HG02884 (cell line): ENCODE results near the gene VN1R5.
"Not testable (repeated sequence)": the region's sequence is repeated elsewhere in the genome, so short reads cannot be mapped to it uniquely, and the experiment has no call there.

Source experiments
- ATAC-seq: cut with Tn5 transposase; IDR thresholded peaks from one replicate; pipeline ENCODE4 v1.9.1; 2021; ENCODE audit warnings: mild to moderate bottlenecking, moderate library complexity; ENCODE audit not compliant: unreplicated experiment

VN1R5 gene

DNA sequence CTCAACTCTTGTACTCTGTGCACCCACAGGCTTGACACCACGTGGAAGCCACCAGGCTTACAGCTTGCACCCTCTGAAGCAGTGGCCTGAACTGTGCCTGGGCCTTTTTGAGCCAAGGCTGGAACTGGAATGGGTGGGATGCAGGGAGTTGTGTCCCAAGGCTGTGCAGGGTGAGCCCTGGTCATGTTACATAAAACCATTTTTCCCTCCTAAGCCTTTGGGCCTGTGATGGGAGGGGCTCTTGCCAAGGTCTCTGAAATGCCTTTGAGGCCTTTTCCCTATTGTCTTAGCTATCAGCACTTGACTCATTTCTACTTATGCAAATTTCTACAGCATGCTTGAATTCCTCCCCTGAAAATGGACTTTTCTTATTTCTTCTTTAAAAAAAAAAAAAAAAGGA lies 14.1 kb downstream of the VN1R5 start:
- no peak for ATAC-seq

DNA sequence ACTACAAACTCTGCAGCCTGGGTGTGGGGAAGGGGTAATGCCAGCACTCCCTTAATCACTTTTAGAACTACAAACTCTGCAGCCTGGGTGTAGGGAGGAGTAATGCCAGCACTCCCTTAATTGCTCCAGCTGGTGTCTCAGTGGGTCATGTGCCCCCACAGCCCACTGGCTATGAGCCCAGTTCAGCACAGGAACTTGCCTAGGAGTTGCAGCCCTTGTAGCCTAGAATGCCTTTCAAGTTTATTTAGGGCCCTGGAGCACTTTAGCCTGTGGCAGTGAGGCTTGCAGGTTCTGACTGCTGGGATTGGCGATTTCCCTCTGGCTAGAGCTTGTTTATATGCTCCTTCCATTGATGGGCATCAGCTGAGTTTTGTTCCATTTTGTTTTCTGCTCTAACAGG lies 17.1 kb downstream of the VN1R5 start:
- ATAC-seq = no peak

DNA sequence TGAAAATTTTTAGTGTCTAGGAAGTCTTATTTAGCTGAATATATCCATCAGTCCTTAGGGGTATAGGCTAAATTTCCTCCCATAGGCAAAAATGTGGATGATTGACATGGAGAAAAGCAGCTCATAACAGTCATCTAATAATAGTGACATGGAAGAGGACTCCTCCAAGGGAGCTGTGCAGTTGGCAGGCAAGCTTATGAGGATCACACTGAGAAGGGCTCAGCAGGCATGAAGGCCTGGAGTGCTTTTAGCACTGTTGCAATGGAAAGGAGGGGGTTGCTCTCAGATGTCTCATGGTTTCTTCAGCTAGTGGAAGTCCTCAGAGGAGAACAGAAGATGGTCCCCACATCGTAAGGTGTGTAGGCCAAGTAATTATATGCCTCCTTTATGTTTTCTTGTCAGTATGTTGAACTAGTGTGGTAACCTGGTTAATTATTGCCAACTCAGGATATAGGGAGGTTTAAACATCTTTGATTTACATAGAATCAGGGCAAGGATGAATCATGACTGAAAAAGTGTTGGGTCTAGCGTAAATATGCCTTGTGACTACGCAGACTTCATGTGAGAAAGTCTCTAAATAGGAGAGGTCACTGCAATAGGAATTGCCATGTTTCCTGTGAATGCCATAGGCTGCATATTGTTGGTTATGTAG lies 18.9 kb downstream of the VN1R5 start:
- no peak for ATAC-seq

DNA sequence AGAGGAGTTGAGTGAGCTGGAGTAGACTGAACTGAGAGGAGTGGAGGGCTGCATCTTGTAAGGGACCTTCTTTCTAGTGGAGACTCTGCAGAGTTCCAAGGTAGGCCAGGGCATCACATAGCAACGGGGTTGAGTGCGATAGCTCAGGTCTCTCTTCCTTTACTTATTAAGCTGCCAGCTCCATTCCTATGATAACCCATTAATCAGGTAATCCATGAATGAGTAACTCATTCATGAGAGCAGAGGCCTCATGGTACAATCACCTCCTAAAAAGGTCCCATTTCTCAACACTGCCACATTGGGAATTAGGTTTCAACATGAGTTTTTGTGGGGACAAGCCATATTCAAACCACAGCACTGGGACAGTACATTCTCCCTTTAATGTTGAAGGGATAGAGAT lies 21.3 kb downstream of the VN1R5 start:
- ATAC-seq = no peak

DNA sequence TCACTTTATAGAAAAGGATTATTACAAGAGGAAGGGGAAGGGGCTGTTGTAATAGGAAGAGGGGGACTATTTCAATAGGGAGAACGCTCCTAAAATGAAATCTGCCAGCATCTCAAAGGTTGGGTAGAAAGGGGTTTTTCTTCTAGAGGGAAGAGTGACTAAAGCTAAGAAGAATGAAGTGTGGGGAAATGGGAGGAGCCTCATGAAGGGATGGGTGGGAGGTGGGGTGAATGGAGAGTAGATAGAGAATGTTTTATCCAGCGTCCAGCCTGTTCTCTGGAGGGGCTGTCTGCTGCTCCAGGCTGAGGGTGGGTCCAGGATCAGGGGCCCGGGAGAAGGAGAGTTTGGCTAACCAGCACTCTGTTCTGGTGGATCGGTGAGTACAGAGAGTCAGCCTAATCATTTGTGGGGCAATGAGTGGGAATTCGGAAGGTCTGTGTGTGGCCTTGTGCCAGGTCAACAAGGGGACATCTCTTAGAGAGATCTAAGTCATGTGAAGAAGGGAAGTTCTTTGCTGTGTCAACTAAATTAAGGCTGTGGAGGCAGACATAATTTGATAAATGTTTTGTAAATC lies 25.2 kb downstream of the VN1R5 start:
- ATAC-seq = no peak

DNA sequence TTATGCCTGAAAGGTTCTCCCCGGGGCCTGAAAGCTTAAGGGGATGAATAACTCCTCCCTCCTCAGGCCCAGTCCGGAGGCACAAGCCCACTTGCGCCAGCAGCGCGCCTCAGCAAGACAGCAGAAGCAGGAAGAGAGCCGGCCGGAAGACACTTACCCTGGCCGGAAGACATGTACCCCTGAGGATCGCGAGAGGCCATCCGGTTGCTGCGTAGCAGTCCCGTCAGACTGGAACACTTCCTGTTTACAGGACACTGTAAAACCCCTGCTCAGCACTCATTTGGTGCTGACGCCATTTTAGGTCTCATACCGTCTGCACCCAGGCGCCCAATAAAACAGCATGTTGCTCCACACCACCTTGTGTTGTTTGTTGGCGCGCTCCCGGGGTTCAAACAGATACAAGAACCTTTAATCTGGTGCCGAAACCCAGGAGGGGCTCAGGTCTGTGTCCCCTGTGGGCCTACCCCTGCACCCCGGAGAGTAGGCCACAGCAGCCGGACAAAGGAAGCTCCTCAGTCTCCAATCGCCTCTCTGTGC lies 30.3 kb downstream of the VN1R5 start:
- no peak for ATAC-seq

DNA sequence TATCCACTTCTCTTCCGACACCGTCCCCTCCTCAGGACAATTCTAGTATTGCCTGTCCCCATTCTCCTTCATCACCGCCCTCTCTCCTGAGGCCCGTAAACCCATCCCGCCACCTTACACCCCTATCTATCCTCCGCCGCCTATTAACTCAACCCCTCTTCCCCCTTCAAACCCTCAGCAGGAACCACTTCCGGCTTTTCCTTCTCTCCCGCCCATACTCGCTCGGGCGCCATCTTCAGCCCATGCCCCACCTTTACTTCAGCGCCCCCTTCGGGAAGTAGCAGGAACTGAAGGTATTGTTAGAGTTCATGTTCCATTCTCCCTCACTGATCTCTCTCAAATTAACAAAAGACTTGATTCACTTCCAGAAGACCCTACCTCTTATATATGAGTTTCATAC lies 31.6 kb downstream of the VN1R5 start:
- no peak for ATAC-seq

DNA sequence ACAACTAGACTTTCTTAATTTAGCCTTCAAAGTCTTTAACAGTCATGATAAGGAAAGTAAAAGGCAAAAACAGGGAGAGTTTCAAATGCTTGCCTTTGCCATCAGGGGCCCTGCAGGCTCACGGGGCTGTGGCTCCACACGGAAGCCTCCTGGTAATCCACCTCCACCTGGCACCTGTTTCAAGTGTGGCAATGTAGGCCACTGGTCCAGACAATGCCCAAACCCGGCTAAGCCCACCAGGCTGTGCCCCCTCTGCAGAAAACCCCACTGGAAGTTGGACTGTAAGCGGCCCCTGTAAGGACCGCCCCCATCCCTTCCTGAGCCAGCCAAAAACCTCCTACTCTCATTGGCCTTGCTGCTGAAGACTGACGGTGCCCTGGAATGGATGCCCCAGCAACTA lies 32.5 kb downstream of the VN1R5 start:
- no peak for ATAC-seq

DNA sequence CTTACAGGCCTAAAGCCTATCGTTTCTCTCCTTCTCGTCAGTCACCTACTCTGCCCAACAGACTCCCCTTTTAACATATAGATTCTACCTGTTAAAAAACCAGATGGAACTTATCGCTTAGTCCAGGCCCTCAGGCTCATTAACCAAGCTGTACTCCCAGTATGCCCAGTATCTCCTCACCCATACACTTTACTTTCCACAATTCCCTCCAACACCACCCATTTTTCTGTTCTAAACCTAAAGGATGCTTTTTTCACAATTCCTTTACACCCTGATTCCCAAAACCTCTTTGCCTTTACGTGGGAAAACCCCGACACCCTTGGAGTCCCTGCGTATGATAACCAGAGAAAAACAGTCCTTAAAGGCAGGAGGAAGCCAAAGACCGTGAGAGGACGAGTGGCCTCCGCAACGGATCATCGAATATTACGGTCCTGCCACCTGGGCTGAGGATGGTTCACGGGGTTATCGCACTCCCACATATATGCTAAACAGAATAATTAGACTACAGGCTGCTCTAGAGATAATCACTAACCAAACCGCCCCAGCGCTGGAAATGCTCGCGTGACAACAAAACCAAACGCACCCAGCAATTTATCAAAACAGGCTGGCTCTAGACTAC lies 33.5 kb downstream of the VN1R5 start:
- ATAC-seq = not testable (repeated sequence)

DNA sequence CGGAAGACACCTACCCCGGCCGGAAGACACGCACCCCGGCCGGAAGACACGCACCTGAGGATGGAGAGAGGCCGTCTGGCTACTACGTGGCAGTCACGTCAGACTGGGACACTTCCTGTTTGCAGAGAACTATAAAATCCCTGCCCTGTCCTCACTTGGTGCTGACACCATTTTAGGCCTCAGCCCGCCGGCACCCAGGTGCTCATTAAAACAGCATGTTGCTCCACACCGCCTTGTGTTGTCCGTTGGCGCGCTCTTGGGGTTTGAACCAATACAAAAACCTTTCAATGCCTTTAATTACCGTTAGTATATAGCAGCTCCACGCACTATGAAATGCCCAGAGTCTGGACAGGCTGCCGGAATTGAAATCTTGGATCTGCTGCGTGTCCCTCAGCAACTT lies 34.7 kb downstream of the VN1R5 start:
- no peak for ATAC-seq

DNA sequence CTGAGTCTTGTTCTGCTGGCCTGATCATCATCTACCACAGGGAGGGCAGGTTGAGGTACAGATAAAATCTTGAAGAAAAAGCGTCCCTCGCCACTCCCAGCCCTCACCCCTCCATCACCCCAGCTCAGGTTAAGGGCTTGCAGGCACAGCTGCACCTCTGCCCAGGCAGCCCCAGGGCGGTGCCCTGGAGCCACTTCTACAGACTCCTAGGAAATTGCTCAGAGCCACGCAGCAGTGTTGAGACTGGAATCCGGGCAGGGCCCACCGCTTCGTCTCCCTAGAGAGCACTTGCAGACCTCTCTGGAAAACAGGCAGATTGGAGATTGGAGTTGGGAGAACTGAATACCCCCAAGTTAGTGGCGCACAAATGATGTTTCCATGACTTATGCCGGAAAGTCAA lies 35.3 kb downstream of the VN1R5 start:
- ATAC-seq = no peak

DNA sequence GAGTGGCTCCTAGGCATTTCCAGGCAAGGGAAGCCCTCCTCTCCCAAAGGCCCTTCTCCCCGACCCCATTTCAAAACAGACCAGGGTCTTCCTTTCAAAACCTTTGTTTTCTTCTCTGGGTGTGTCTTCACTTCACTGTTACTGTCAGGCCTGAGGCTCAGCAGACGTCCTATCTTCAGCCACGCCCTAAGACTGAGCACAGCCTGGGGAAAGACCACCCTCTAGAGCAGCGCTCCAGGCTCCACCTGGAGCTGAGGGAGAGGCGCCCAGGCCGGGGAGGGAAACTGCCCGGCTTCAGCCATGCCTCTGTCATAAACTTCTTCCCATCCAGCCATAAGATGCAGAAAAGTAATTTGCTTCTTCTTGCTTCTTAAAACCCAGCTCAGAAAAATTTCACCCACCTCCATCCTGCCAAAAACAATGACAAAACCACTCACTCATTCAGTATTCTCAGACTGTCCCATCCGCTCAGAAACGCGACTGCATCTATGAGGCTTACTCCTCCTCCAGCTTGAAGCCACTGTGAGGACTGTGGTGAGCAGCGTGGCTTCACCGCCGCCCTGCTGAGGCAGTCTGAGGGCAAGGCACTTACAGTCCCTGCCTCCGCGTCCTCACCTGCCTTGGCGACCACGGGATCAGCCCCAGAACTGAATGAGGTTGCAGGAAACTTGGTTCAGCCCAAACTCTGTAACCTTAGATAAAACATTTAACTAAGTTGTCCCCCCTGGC lies 36.1 kb downstream of the VN1R5 start:
- ATAC-seq = no peak

DNA sequence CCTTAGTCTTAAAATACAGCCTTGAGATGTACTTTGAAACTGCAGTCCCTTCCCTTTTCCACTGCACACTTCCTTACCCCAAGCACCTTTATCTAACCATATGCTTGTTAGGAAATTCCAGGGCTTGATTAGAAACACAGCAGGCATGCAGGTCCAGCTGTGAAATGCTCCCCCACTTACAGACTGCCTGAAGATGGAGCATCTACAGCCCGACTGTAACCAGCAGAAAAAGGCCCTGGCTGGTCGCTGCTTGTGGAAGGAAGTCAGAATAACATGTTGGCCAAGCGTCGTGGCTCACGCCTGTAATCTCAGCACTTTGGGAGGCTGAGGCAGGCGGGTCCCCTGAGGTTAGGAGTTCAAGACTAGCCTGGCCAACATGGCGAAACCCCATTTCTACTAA lies 37.2 kb downstream of the VN1R5 start:
- ATAC-seq = no peak

DNA sequence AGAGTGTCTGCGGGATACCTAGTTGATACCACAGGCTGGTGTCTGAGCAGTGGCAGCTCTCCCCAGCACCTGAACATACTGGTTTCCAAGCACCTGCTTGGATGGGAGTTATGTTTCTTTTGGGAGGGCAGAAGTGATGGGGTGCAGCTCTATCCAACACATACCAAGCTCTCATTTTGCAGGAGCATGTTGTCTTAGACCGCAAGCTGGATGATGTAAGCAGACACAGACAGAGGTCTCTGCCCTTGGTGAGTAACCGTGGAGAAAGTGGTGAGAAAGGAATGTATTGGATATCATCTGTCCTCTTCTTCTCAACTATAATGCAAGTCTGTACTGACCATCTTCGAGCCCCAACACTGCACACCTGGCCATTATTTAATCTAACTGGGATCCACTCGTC lies 38.4 kb downstream of the VN1R5 start:
- ATAC-seq = no peak

DNA sequence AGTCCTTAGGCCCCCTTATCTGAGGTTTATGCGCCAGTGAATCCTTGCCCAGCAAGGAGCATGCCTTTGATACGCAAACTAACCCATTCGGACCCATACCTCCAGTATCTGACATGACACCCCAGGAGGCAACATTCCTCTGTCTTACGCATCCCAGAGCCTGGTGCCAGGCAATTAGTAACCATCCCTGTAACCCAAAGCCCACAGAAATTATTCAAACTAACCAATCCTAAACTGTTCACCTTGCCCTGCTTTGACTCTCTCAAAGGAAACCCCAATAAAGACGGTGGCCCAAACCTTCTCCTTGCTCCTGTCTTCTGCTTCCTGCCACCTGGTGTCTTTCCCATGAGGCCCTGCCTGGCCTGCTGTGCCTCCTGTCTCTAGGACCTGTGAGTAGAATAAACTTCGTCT lies 39.4 kb downstream of the VN1R5 start:
- ATAC-seq = no peak

DNA sequence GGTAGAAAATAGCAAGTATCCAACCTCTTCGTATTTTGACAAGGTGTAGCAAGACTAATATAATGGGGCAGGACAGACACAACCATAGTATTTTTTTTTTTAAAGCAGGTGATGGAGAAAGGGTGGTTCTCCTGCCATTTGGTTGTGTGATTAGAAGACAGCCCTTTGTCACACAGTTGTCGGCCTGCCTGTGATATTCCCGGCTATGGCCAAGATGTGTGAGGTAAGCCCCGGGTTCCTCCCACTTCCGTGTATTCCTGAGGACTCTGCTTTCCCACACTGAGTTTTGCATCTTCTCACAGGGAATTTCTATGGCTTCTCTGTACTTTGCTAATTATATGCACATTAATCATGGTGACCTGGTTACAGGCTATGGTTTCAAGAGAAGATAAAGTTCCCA lies 39.9 kb downstream of the VN1R5 start:
- no peak for ATAC-seq

DNA sequence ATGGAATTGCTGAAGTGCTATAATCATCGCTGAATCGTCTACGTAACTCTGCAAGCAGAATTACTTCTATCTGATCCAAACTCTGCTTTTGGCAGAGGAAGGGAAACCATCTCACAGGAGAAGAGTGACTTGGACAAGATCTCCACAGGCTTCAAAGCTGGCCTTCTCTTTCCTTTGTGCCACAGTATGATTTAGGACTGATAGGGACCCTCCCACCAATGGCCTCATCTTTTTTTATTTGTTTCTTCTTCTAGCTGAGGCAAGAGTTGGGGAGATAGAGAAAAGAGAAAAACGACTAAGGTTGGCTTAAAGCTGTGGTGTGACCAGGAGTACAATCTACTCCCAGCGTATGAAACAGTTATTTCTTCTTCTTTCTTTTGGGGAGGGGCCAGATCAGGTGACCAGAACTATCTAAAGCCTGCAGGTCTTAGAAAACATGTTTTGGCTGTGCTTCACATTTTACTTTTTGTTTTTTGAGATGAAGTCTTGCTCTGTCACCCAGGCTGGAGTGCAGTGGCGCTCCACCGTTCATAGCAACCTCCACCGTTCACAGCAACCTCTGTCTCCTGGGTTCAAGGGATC lies 40.8 kb downstream of the VN1R5 start:
- no peak for ATAC-seq

DNA sequence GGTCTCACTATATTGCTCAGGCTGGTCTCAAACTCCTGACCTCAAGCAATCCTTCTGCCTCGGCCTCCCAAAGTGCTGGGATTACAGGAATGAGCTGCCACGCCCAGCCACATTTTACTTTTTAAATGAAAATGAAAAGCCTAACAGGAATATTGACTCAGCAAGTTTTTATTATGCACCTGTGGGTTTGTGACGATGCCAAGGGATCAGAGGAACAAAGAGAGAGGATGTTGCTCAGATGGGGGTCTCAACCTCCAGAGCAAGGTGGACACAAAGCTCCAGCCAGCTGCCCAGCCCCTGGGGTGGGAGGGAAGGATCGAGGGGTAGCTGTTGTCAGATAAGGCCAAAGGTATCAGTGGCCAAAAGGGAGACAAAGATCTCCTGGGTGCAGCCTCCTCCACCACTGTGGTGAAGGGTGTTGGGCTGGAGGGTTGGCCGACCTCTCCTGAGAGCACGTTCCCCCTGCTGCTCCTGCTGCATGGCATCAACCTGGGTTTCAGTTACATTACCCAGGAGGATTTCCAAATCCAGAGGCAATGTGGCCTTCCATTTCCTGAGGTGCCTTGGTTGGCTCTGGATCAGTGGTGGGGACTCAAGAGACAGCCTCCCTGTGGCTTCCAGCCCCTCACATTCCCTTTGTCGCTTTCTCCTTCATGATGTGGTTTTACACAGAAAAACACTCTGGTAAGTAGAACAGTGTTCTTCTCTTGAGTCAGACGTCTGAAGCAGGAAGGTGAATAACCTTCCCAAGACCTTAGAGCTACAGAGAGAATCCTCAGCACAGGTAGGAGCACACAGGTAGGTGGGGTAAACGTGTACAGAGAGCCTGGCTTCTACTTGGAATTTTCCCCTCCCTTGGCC lies 41.6 kb downstream of the VN1R5 start:
- ATAC-seq = no peak

DNA sequence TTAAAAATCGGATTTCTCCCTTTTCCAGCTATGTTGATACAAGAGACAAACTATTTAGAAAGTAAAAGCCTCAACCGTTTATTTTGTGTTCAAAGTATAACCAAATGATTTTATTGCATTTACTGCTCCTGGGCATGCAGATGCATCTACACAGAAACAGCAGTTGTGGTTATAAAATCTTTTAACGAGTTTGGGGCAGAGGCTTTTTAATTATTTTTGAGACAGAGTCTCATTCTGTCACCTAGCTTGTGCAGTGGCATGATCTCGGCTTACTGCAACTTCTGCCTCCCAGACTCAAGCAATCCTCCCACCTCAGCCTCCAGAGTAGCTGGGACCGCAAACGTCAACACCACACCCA lies 42.2 kb downstream of the VN1R5 start:
- ATAC-seq = no peak

DNA sequence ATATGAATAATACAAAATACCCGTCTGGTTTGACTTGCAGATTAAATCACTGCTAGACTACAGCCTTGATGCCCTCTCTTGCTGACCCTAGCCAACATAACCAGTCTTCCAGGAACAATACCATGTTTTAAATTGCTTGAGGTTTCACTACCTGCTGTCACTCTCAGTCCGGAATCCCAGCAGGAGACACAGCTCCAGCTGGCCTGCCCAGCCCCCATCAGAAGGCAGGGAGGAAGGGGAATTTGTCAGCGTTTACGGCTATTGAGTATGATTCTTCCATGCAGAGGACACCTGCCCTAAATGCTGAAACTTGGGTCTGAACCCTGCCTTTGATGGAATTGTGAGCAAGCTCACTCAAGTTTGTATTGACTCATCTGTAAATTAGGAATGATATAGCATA lies 42.8 kb downstream of the VN1R5 start:
- no peak for ATAC-seq
